Transverse colon (tissue), 4 donors: ENCODE results near the gene CSTB. TPM values are rescaled to one million over a fixed set of nuclear protein-coding genes. Genes with fewer than 3 reads are reported as not detected.

Experiments used
- DNase-seq: peaks from one replicate; pipeline ENCODE4 v3.0.0-alpha.2; 2019
- H3K27ac ChIP-seq, 4 donors: fragments of 200-600 bp; sonication (generic); 2 replicates each; pipeline ENCODE4 v1.5.1; 2016 to 2018; ENCODE audit warnings: inconsistent platforms in 4 of 4
- H3K27me3 ChIP-seq: fragments of 200-600 bp; sonication (generic); 2 replicates; pipeline ENCODE4 v1.5.1; 2017; ENCODE audit warnings: inconsistent platforms
- H3K36me3 ChIP-seq, 4 donors: fragments of 200-600 bp; sonication (generic); 2 replicates each; pipeline ENCODE4 v1.5.1; 2017 to 2019; ENCODE audit warnings: inconsistent platforms in 4 of 4
- H3K4me1 ChIP-seq, 4 donors: fragments of 200-600 bp; sonication (generic); 2 replicates each; pipeline ENCODE4 v1.5.1; 2017 to 2020; ENCODE audit warnings: inconsistent platforms in 4 of 4
- H3K4me3 ChIP-seq, 4 donors: fragments of 200-600 bp; sonication (generic); 1 replicate in 1 of 4; 2 replicates in 3 of 4; pipeline versions ENCODE4 v1.5.1 to v1.6.1; 2017 to 2019; ENCODE audit warnings: inconsistent platforms in 4 of 4
- H3K9me3 ChIP-seq, 2 donors: fragments of 200-600 bp; sonication (generic); 2 replicates each; pipeline ENCODE4 v1.5.1; 2017 to 2019; ENCODE audit warnings: inconsistent platforms in 2 of 2
- CTCF ChIP-seq, 5 experiments: fragments of 200-600 bp in 3 of 5; fragments of 450-650 bp in 2 of 5; sonication (generic) in 3 of 5; IDR thresholded peaks; 1 replicate in 2 of 5; 2 replicates in 3 of 5; pipeline ENCODE4 v1.5.1; 2016 to 2017; ENCODE audit warnings: antibody characterized with exemption in 5 of 5, inconsistent platforms in 3 of 5, mild to moderate bottlenecking in 2 of 5, moderate library complexity in 1 of 5
- EP300 ChIP-seq: sonication (generic); formaldehyde crosslinking; IDR thresholded peaks from one replicate; pipeline ENCODE4 v1.6.1; 2017; ENCODE audit warnings: antibody characterized with exemption, low read depth
- POLR2A ChIP-seq: fragments of 450-650 bp; IDR thresholded peaks from one replicate; pipeline ENCODE4 v1.6.1; 2016; ENCODE audit warnings: antibody characterized with exemption, mild to moderate bottlenecking, moderate library complexity
- POLR2AphosphoS5 ChIP-seq, 3 donors: sonication (generic); formaldehyde crosslinking; IDR thresholded peaks; one replicate each; pipeline ENCODE4 v1.6.1; 2016; ENCODE audit warnings: antibody characterized with exemption in 3 of 3
- WGBS, 2 donors: methylation state at CpG; one replicate each; pipeline ENCODE4 v1.1.5; 2018; ENCODE audit warnings: low coverage in 1 of 2; 5-methylcytosine and 5-hydroxymethylcytosine counted together
- in situ Hi-C, 4 donors: fragments of 200-750 bp; cut with MboI; loops; one replicate each; pipeline versions ENCODE4 v1.15.0 to v1.15.1; 2017; ENCODE audit warnings: low sequenced_read_pairs in 3 of 4, low pct_ligation_motif_present in 1 of 4, low pct_unique_long_range_greater_than_20kb in 1 of 4
- intact Hi-C: fragments of 100-400 bp; cut with DNase I; formaldehyde crosslinking; loops from one replicate; pipeline ENCODE4 v1.15.1; 2023; ENCODE audit warnings: low total_unique reads
- total RNA-seq, 4 donors: library from RNA; depleted of rRNA; stranded (reverse); fragments of >200 nt; gene quantifications; one replicate each; pipeline ENCODE4 v1.1.0, GENCODE V29; 2016

The CSTB gene
- total RNA-seq, 4 donors from 2014 or later: 16.1 to 61.7 (median 19.6) TPM

GRCh38 chr21:43820466-43820865 is 44.4 kb upstream of the CSTB start:
- Histone ChIP-seq H3K9me3 (no peaks in the 10 kb centered on the region), H3K4me3 (no peak overlapping the region), H3K36me3 (no peaks in the 10 kb centered on the region), H3K27ac (no peak overlapping the region), H3K27me3 (no peaks in the 10 kb centered on the region), H3K4me1 (peaks cover 0 to 3% (median 0%) of the 10 kb centered on the region in 4 donors)
- TF ChIP-seq CTCF (IDR thresholded peaks at IDR 0.05) (no peak), EP300 (no peak), POLR2AphosphoS5 (IDR thresholded peaks at IDR 0.05) (no peak)
- DNase-seq: no peak
- in situ Hi-C loops (loop anchor here in 2 of 4 donors (25.0 kb wide), 2 partner anchors 117 to 167 kb away; no protein-coding TSS in a partner anchor), intact Hi-C loops (no loop called here)
- 85 to 95% methylated on average over 8 to 11 of the region's 11 CpGs for WGBS, 2 donors

- intact Hi-C loops (no loop called here), in situ Hi-C loops (loop anchor here in 2 of 4 donors (25.0 kb wide), 2 partner anchors 118 to 168 kb away; no protein-coding TSS in a partner anchor)
- Histone ChIP-seq H3K4me1 (peaks cover 0 to 8% (median 1%) of the 10 kb centered on the region in 4 donors), H3K4me3 (no peak overlapping the region), H3K36me3 (no peaks in the 10 kb centered on the region), H3K27ac (no peak overlapping the region), H3K27me3 (no peaks in the 10 kb centered on the region), H3K9me3 (no peaks in the 10 kb centered on the region)
- 90 to 96% methylated on average over 9 to 23 of the region's 25 CpGs for WGBS, 2 donors
- DNase-seq: no peak
- TF ChIP-seq POLR2A: no peak
- no peak for TF ChIP-seq POLR2AphosphoS5 (IDR thresholded peaks at IDR 0.05)
- TF ChIP-seq EP300: no peak
- TF ChIP-seq CTCF (IDR thresholded peaks at IDR 0.05): no peak
These were observed 43.6 kb upstream of the CSTB start for GRCh38 chr21:43819511-43820405.

- H3K27me3 ChIP-seq: no peaks in the 10 kb centered on the region
- in situ Hi-C loops: loop anchor here in 2 of 4 donors (25.0 kb wide), 2 partner anchors 119 to 169 kb away; no protein-coding TSS in a partner anchor
These were observed 42.6 kb upstream of the CSTB start for GRCh38 chr21:43818685-43819084.

More at GRCh38 chr21:43818685-43819084, 42.6 kb upstream of the CSTB start:
- H3K4me1 ChIP-seq: peaks cover 0 to 9% (median 4%) of the 10 kb centered on the region in 4 donors
- H3K36me3 ChIP-seq: no peaks in the 10 kb centered on the region
- 80 to 92% methylated on average over 1 to 3 of the region's 3 CpGs for WGBS, 2 donors
- TF ChIP-seq CTCF (IDR thresholded peaks at IDR 0.05) (no peak), POLR2A (no peak), POLR2AphosphoS5 (IDR thresholded peaks at IDR 0.05) (no peak), EP300 (no peak)
- intact Hi-C loops: no loop called here
- DNase-seq: no peak
- H3K27ac ChIP-seq: no peak overlapping the region
- H3K9me3 ChIP-seq: no peaks in the 10 kb centered on the region
- no peak overlapping the region for H3K4me3 ChIP-seq
